Kidney (tissue), 14 donors: ENCODE measurements around the gene ARMC7. TPM values are rescaled to one million over a fixed set of nuclear protein-coding genes. Genes with fewer than 3 reads are reported as not detected.

Experiments
- DNase-seq, 5 donors: peaks; one replicate each; pipeline ENCODE4 v3.0.0-alpha.2; 2013 to 2020
- FAIRE-seq: peaks from 2 replicates; lab custom pipeline; 2012; peaks lifted over from hg19 to GRCh38; lab: Jason Lieb, UNC
- H3K27ac ChIP-seq, 2 donors: one replicate each; pipeline ENCODE4 v1.7.0; 2013; ENCODE audit warnings: low read depth in 2 of 2, low read length in 2 of 2, inconsistent platforms in 1 of 2
- H3K27me3 ChIP-seq: one replicate; pipeline ENCODE4 v1.7.1; 2013; ENCODE audit warnings: low read length, inconsistent platforms; ENCODE audit not compliant: control insufficient read depth, insufficient read depth
- H3K36me3 ChIP-seq, 3 donors: one replicate each; pipeline versions ENCODE4 v1.7.0 to v1.7.1; 2013; ENCODE audit warnings: low read length in 3 of 3, control low read depth in 1 of 3, inconsistent platforms in 1 of 3; ENCODE audit not compliant: insufficient read depth in 3 of 3, control insufficient read depth in 2 of 3
- H3K4me1 ChIP-seq, 3 donors: one replicate each; pipeline versions ENCODE4 v1.7.0 to v1.7.1; 2013; ENCODE audit warnings: low read length in 3 of 3, inconsistent platforms in 1 of 3, low read depth in 1 of 3; ENCODE audit not compliant: control insufficient read depth in 2 of 3, insufficient read depth in 2 of 3
- H3K4me3 ChIP-seq, 3 donors: one replicate each; pipeline versions ENCODE4 v1.7.0 to v1.8.1; 2013; ENCODE audit warnings: low read length in 3 of 3, control low read depth in 1 of 3, inconsistent platforms in 1 of 3
- H3K9ac ChIP-seq, 3 donors: one replicate each; pipeline versions ENCODE4 v1.7.0 to v1.7.1; 2013; ENCODE audit warnings: low read length in 3 of 3, control low read depth in 1 of 3, inconsistent platforms in 1 of 3
- H3K9me3 ChIP-seq, 3 donors: one replicate each; pipeline versions ENCODE4 v1.7.0 to v1.7.1; 2013; ENCODE audit warnings: low read length in 3 of 3, control low read depth in 1 of 3, inconsistent platforms in 1 of 3; ENCODE audit not compliant: control insufficient read depth in 2 of 3, insufficient read depth in 1 of 3
- CTCF ChIP-seq: IDR thresholded peaks from 3 replicates; pipeline ENCODE4 v1.5.1; 2012; ENCODE audit warnings: mild to moderate bottlenecking, moderate library complexity, borderline replicate concordance; ENCODE audit not compliant: insufficient read depth; ENCODE audit errors: extremely low read depth
- intact Hi-C: fragments of 100-400 bp; cut with DNase I; formaldehyde crosslinking; loops from one replicate; pipeline ENCODE4 v1.11.1; 2022
- polyA plus RNA-seq: library from polyadenylated mRNA; stranded (reverse); fragments of 350-450 nt; fragmentation: Illumina TruSeq; extraction: RNeasy Lipid Tissue Mini Kit (QIAGEN cat#74804); gene quantifications from one replicate; pipeline ENCODE4 v1.2.3, GENCODE V29; 2014; ENCODE audit warnings: low read depth, low replicate concordance; ENCODE audit not compliant: insufficient read depth
- total RNA-seq: library from RNA; stranded (reverse); fragmentation: NEBNext Ultra II Directional; extraction: Animal tissue kit (Norgen Biotek cat#: 25700); gene quantifications from one replicate; pipeline ENCODE4 v1.2.1, GENCODE V29; 2021
- donor health status: control.
- donor health status: control.
- donor health status: control.
- donor health status: control.
- donor health status: control.
- donor health status: DM: yes; HTN: yes; CAD: no.
- donor health status: Normal renal cell carcinoma (clear cell type).

The ARMC7 gene
- total and polyA plus RNA-seq, 2 donors from 2014 or later: 31.8 to 35.1 TPM

GRCh38 chr17:75099881-75100595 lies 9.7 kb upstream of the ARMC7 start:
- Histone ChIP-seq H3K27me3 (no peaks in the 10 kb centered on the region), H3K4me3 (no peak overlapping the region), H3K27ac (no peak overlapping the region), H3K9ac (no peak overlapping the region), H3K9me3 (no peaks in the 10 kb centered on the region), H3K36me3 (peaks cover 0 to 4% (median 2%) of the 10 kb centered on the region in 3 donors), H3K4me1 (peaks cover 0 to 7% (median 0%) of the 10 kb centered on the region in 3 donors)
- DNase-seq (peak in 1 of 5 donors; percentile 75), FAIRE-seq (no peak)
- intact Hi-C loops: no loop called here
- TF ChIP-seq CTCF: no peak

- Histone ChIP-seq H3K36me3 (peaks cover 0 to 4% (median 2%) of the 10 kb centered on the region in 3 donors), H3K9me3 (no peaks in the 10 kb centered on the region), H3K27ac (no peak overlapping the region), H3K4me3 (no peak overlapping the region), H3K9ac (no peak overlapping the region), H3K27me3 (no peaks in the 10 kb centered on the region), H3K4me1 (peaks cover 0 to 9% (median 0%) of the 10 kb centered on the region in 3 donors)
- DNase-seq (peak in 3 of 5 donors; percentile 54 to 81 (median 77)), FAIRE-seq (no peak)
- intact Hi-C loops: no loop called here
- no peak for TF ChIP-seq CTCF
Observed at GRCh38 chr17:75102385-75102821, 7.4 kb upstream of the ARMC7 start.

DNA sequence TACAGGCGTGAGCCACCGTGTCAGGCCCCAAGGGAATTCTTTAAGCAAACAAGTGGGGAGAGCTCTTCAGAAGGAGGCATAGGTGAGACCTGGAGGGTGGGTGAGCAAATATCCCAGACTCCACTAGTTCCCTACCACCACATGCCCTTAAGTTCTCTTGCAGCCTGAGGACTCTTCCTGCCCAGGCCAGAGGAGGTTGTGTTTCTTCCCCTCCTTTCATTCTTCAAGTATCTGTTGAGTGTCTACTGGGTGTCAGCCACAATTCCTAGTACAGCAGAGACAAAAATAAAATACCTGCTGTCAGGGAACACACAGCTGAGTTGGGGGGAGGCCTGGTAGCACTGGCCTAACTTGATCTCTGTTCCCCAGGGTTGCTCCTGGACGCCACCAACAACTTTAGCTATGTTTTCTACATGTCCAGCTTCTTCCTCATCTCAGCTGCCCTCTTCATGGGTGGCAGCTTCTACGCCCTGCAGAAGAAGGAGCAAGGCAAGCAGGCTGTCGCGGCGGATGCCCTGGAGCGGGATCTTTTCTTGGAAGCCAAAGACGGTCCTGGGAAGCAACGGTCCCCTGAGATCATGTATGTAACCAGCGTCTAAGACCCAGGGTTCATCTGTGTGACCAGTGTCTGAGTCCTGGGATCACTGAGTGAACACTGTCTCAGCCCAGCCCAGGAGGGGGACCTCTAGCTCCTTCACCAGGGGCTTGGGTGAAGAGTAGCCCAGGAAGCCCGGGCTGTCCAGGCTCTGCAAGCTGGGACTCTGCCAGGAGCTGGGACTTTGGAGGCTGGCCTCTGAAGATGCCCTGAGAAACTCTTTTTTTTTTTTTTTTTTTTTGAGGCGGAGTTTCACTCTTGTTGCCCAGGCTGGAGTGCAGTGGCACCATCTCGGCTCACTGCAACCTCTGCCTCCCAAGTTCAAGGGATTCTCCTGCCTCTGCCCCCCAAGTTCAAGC lies 5.9 kb upstream of the ARMC7 start:
- intact Hi-C loops: no loop called here
- DNase-seq (no peak), FAIRE-seq (no peak)
- Histone ChIP-seq H3K4me1 (peaks cover 0 to 9% (median 0%) of the 10 kb centered on the region in 3 donors), H3K27ac (no peak overlapping the region), H3K9me3 (no peaks in the 10 kb centered on the region), H3K4me3 (no peak overlapping the region), H3K27me3 (no peaks in the 10 kb centered on the region), H3K36me3 (peaks cover 0 to 4% (median 2%) of the 10 kb centered on the region in 3 donors), H3K9ac (no peak overlapping the region)
- TF ChIP-seq CTCF: no peak
